ENCODE data around the gene NPAS2. TPM values are rescaled to one million over a fixed set of nuclear protein-coding genes. Genes with fewer than 3 reads are reported as not detected.

The NPAS2 gene
- total RNA-seq, 4 donors from 2014 or later, result 4.7 to 131 (median 11.2) TPM

DNA sequence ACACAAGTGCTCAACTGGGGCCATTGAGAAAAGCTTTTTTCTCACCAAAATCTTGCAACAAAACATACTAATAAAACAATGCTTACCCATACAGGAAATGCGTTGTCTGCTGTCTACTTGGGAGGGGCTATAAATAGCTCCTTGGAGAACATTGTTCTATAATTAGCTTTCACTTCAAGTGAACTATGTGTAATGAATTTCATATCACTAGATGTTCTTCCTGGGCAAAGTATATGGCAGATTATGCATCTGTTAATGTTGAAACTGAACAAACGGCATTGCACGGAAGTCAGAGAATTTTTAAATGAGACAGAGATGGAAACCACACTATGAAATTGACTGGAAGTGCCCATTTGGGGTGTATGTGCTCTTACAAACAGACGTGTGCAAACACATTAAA is 6.4 kb upstream of the NPAS2 start:
- TF ChIP-seq, protein P1, sequence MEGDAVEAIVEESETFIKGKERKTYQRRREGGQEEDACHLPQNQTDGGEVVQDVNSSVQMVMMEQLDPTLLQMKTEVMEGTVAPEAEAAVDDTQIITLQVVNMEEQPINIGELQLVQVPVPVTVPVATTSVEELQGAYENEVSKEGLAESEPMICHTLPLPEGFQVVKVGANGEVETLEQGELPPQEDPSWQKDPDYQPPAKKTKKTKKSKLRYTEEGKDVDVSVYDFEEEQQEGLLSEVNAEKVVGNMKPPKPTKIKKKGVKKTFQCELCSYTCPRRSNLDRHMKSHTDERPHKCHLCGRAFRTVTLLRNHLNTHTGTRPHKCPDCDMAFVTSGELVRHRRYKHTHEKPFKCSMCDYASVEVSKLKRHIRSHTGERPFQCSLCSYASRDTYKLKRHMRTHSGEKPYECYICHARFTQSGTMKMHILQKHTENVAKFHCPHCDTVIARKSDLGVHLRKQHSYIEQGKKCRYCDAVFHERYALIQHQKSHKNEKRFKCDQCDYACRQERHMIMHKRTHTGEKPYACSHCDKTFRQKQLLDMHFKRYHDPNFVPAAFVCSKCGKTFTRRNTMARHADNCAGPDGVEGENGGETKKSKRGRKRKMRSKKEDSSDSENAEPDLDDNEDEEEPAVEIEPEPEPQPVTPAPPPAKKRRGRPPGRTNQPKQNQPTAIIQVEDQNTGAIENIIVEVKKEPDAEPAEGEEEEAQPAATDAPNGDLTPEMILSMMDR (IDR thresholded peaks at IDR 0.05; ENCODE audit: low read depth), result no peak

DNA sequence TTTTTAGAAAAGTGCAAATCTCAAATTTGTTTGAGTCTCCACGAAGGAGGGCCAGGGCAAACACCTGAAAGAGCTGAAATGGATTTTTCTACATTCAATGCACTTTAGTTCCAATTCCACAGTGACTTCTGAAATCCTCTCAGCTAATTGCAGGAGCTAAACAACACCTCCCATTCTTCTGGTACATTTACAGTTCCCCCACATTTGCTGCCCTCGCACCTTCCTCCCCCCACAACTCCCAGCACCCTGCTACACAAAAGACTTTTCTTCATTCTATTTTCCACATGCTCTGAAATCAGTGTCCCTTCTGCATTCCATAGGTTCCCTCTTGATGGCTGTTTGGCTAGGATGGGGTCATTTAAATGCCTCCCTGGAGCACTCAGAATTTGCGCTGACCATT is 5.9 kb upstream of the NPAS2 start:
- TF ChIP-seq, protein P1 (IDR thresholded peaks at IDR 0.05; ENCODE audit: low read depth), result no peak

DNA sequence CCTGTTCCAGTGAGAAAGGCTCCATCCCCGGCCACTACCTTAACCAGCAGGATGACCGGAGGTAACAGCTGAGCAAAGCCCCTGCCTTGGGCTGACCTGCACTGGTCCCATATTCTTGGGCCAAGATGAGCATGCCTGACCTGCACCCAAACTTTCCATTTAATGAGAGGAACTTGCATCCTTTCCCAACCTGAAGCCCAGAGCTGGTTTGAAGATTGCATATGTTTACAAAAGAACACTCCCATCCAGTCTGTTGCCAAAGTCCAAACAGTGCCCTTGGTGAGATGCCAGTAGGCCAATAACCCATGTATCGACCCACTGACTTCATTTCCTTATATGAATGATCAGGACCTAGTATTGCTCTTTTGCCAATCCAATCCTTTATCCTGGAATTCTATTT is 5.5 kb upstream of the NPAS2 start:
- TF ChIP-seq, protein P1 (IDR thresholded peaks at IDR 0.05; ENCODE audit: low read depth), result no peak

DNA sequence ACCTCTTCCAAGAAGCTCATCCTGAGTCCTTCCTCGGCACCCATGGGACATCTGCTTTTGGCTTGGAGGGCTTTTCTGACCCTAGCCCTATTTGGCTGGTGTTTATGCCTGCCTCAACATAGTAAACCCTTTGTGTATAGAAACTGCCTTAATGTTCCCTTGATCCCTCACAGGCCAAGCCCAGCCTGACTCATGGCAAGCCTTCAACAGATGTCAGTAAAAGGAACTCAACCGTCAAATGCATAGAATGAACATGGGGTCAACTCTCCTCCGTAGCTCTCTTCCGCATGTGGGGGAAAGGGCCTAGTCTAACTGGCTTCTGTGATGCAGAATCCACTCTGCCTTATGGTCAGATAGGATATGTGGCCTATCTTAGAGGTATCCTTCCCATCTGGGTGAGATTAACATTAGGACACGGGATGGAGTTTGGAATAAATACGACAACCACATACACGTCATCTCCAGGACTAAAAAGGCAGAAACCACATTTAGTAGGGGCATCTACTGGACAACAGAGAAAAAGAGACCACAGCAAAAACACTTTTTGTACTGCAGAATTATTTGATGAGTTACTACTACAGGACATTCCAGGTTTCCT is 2.5 kb upstream of the NPAS2 start:
- TF ChIP-seq, protein P1 (IDR thresholded peaks at IDR 0.05; ENCODE audit: low read depth), result no peak

DNA sequence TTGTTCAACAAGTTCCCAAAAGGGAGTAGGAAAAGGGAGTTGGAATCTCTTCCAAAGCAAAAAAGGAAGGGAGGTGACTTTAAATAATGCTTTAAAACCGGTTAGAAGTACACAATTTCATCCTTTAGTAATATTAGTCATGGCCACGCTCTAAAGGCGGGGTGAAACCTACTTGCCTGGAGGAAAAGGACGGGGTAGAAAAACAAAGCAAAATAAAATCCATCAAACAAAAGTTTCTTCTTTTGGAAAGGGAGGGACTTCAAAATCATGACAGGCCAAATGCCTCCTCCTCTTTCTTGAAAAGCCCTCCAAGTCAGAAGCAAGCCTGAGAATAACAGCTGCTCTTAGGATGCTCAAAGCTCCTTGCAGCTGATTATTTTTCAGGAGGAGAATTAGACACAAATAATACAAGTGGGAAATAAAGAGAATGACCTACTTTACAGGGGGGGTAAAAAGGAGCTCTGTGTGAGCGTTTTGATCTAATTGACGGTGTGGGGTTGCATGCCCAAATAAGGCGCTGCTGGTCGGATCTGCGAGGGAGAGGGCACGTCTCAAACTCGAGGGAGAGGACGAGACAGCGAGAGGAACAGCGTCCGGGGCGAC is 1.8 kb upstream of the NPAS2 start:
- TF ChIP-seq, protein P1 (IDR thresholded peaks at IDR 0.05; ENCODE audit: low read depth), result no peak

DNA sequence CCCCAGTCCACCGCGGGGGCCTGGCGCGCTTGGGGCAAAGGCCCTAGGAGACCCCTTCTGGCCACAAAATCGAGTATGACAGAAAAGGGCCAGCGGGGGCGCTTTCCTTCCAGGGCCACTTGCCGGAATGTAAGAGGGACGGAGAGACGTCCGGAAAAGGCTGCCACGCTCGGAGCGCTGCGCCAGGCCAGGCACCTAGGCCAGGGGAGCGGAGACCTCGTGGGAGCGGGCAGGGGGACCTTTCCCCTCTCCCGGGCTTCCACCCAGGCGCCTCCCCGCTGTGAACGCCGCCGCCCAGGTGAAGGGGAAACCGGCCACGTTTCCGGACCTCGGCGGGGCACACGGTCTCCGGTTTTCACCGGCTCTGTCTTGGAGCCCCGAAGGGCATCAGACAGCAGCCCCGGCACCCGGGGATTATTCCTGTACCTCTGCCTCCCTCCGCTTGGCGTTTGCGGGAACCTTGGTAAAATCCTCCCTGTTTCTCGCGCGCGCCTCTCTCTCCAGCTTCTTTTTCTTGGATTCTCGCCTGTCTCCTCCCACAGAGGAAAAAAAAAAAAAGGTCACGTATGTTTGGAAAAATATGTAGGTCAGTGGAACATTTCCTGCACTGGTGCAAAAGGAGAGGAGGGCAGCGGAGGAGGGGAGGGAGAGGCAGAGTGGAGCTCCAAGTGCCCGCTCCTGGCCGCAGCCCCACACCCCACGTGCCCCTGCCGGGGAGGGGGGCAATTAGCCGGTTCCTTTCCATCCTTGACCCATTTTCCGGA is 1.2 kb upstream of the NPAS2 start:
- TF ChIP-seq, protein P1 (IDR thresholded peaks at IDR 0.05; ENCODE audit: low read depth), result no peak

DNA sequence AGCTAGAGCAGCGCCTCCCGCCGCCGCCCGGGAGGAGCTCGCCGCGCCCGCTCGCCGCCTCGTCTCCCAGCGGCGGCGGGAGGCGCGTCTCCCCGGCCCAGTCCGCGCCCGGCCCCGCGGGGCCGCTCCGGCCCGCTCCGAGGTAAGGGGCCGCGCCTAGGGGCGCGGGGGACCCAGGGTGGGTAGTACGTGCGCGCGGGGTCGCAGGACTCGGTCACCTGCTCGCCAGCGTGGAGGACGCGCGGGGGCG is 259 bp downstream of the NPAS2 start:
- TF ChIP-seq, protein P1 (IDR thresholded peaks at IDR 0.05; ENCODE audit: low read depth), result no peak
